B cell (primary cell): ENCODE measurements around the gene TUBA3C. TPM values are rescaled to one million over a fixed set of nuclear protein-coding genes. Genes with fewer than 3 reads are reported as not detected.

Source experiments
- ATAC-seq: fragments of 200-7000 bp; cut with Tn5 transposase; one replicate; pipeline ENCODE4 v1.10.0; 2021; ENCODE audit warnings: low read depth, mild to moderate bottlenecking, moderate number of reproducible peaks, moderate library complexity
- CTCF ChIA-PET: fragments of 350-600 bp; sonication (Branson Sonifier 250); formaldehyde crosslinking; loops from one replicate; lab custom pipeline; 2021; ENCODE audit warnings: antibody characterized with exemption, inconsistent platforms; lab: Charles Lee
- POLR2A ChIA-PET: fragments of 350-600 bp; sonication (Branson Sonifier 250); formaldehyde crosslinking; loops from one replicate; lab custom pipeline; 2021; ENCODE audit warnings: antibody characterized with exemption; lab: Charles Lee
- DNase-seq: peaks from one replicate; pipeline ENCODE4 v3.0.0; 2013
- H2AFZ ChIP-seq: 2 replicates; pipeline ENCODE4 v1.6.1; 2012; ENCODE audit warnings: mild to moderate bottlenecking, low read depth, low read length; ENCODE audit not compliant: insufficient read depth, poor library complexity, severe bottlenecking
- H3K27ac ChIP-seq, 2 donors: 1 replicate in 1 of 2; 2 replicates in 1 of 2; pipeline ENCODE4 v1.5.1; 2012 to 2013; ENCODE audit warnings: low read length in 2 of 2, mild to moderate bottlenecking in 2 of 2, moderate library complexity in 1 of 2
- H3K27me3 ChIP-seq, 4 experiments: fragments of 200-600 bp in 1 of 4; sonication (generic) in 1 of 4; replicated peaks in 1 of 4; 1 replicate in 2 of 4; 2 replicates in 2 of 4; pipeline versions ENCODE4 v1.6.1 to v1.7.0; 2013 to 2016; ENCODE audit warnings: low read length in 3 of 4, mild to moderate bottlenecking in 2 of 4, mixed read lengths in 1 of 4, moderate library complexity in 1 of 4; ENCODE audit not compliant: insufficient read depth in 4 of 4, control insufficient read depth in 3 of 4; ENCODE audit errors: control extremely low read depth in 1 of 4
- H3K36me3 ChIP-seq, 2 experiments: replicated peaks in 1 of 2; 1 replicate in 1 of 2; 2 replicates in 1 of 2; pipeline versions ENCODE4 v1.6.1 to v1.7.1; 2013; ENCODE audit warnings: low read length in 1 of 2; ENCODE audit not compliant: insufficient read depth in 2 of 2, control insufficient read depth in 1 of 2; ENCODE audit errors: control extremely low read depth in 1 of 2, extremely low read depth in 1 of 2
- H3K4me1 ChIP-seq, 2 donors: fragments of 200-600 bp in 1 of 2; sonication (generic) in 1 of 2; 1 replicate in 1 of 2; 2 replicates in 1 of 2; pipeline versions ENCODE4 v1.5.1 to v1.6.1; 2013 to 2017; ENCODE audit warnings: low read length in 2 of 2; ENCODE audit not compliant: control insufficient read depth in 2 of 2, insufficient read depth in 2 of 2
- H3K4me2 ChIP-seq: replicated peaks from 2 replicates; pipeline ENCODE3; 2012; ENCODE audit warnings: mild to moderate bottlenecking, low read depth, low read length; ENCODE audit not compliant: poor library complexity, severe bottlenecking
- H3K4me3 ChIP-seq, 5 experiments: fragments of 200-600 bp in 1 of 5; sonication (generic) in 1 of 5; 1 replicate in 3 of 5; 2 replicates in 2 of 5; pipeline versions ENCODE4 v1.5.1 to v1.7.0; 2011 to 2016; ENCODE audit warnings: low read length in 4 of 5, mild to moderate bottlenecking in 4 of 5, low read depth in 2 of 5, control low read depth in 1 of 5, moderate library complexity in 1 of 5; ENCODE audit not compliant: insufficient read depth in 1 of 5; ENCODE audit errors: control extremely low read depth in 1 of 5, extremely low read depth in 1 of 5
- H3K79me2 ChIP-seq: fragments of 200-600 bp; sonication (generic); one replicate; pipeline ENCODE4 v1.6.0; 2016; ENCODE audit warnings: low read length; ENCODE audit not compliant: control insufficient read depth, insufficient read depth
- H3K9ac ChIP-seq: fragments of 200-600 bp; sonication (generic); 2 replicates; pipeline ENCODE4 v1.6.1; 2017; ENCODE audit warnings: mild to moderate bottlenecking, low read length, moderate library complexity
- H3K9me3 ChIP-seq, 3 donors: one replicate each; pipeline versions ENCODE4 v1.6.1 to v1.7.1; 2013; ENCODE audit warnings: low read length in 2 of 3; ENCODE audit not compliant: control insufficient read depth in 2 of 3, insufficient read depth in 1 of 3; ENCODE audit errors: control extremely low read depth in 1 of 3
- H4K20me1 ChIP-seq: 2 replicates; pipeline ENCODE4 v1.6.0; 2012; ENCODE audit warnings: mild to moderate bottlenecking, low read length; ENCODE audit not compliant: insufficient read depth, control insufficient read depth, poor library complexity, severe bottlenecking
- H3K27ac Mint-ChIP-seq: one replicate; pipeline ENCODE4 v1.8.0; 2021; ENCODE audit warnings: mixed read lengths
- H3K27me3 Mint-ChIP-seq: one replicate; pipeline ENCODE4 v1.8.0; 2021; ENCODE audit warnings: mixed read lengths
- H3K4me1 Mint-ChIP-seq: one replicate; pipeline ENCODE4 v1.8.0; 2021; ENCODE audit warnings: mixed read lengths
- H3K4me3 Mint-ChIP-seq: one replicate; pipeline ENCODE4 v1.8.0; 2021; ENCODE audit warnings: mixed read lengths
- H3K9me3 Mint-ChIP-seq: one replicate; pipeline ENCODE4 v1.8.0; 2022; ENCODE audit warnings: mixed read lengths; ENCODE audit not compliant: insufficient read depth
- EZH2 ChIP-seq: IDR thresholded peaks from 2 replicates; pipeline ENCODE4 v1.6.1; 2012; ENCODE audit warnings: borderline replicate concordance, low read depth, mild to moderate bottlenecking, moderate library complexity, low read length; ENCODE audit not compliant: insufficient read depth, poor library complexity, severe bottlenecking
- intact Hi-C: fragments of 100-400 bp; cut with micrococcal nuclease; formaldehyde crosslinking; loops from one replicate; pipeline ENCODE4 v1.10.0; 2022
- polyA plus RNA-seq: library from polyadenylated mRNA; depleted of rRNA; stranded (reverse); fragments of >200 nt; gene quantifications from 2 replicates; pipeline ENCODE4 v1.2.3, GENCODE V29; 2012
- small RNA-seq: library from RNA; depleted of rRNA; stranded (forward); fragments of <200 nt; gene quantifications from one replicate; pipeline ENCODE3, GENCODE V24; 2012; ENCODE audit warnings: low replicate concordance, low read depth; ENCODE audit not compliant: insufficient read length
- total RNA-seq, 2 donors: library from RNA; stranded (reverse); fragments of 120-200 nt in 1 of 2; gene quantifications; 1 replicate in 1 of 2; 2 replicates in 1 of 2; pipeline versions ENCODE4 v1.2.3 to v1.2.4, GENCODE V29; 2013 to 2022

TUBA3C gene
- total and polyA plus RNA-seq, 2 donors (not counting 1 experiment from before 2014, with no cell fraction given), result not detected

GRCh38 chr13:19148561-19148960, 33.1 kb downstream of the TUBA3C start:
- no peak for ATAC-seq

More at GRCh38 chr13:19148561-19148960, 33.1 kb downstream of the TUBA3C start:
- Histone ChIP-seq H3K4me1 (no peaks in the 10 kb centered on the region), H3K4me2 (no peak overlapping the region), H3K79me2 (no peaks in the 10 kb centered on the region), H3K9me3 (peaks cover 0 to 37% (median 2%) of the 10 kb centered on the region in 3 donors), H3K9ac (no peak overlapping the region), H3K27ac (no peak overlapping the region), H3K27me3 (no peaks in the 10 kb centered on the region), H3K36me3 (no peaks in the 10 kb centered on the region), H4K20me1 (no peaks in the 10 kb centered on the region), H2AFZ (no peak overlapping the region), H3K4me3 (no peak overlapping the region)
- no peaks in the 10 kb centered on the region for H3K27me3 Mint-ChIP-seq
- H3K27ac Mint-ChIP-seq, result no peak overlapping the region
- CTCF ChIA-PET, result no interaction called here
- intact Hi-C loops, result no loop called here
- no peak for TF ChIP-seq EZH2
- H3K4me1 Mint-ChIP-seq, result no peaks in the 10 kb centered on the region
- peaks cover 15% of the 10 kb centered on the region for H3K9me3 Mint-ChIP-seq
- H3K4me3 Mint-ChIP-seq, result no peak overlapping the region
- POLR2A ChIA-PET, result no interaction called here
- DNase-seq, result no peak

Small RNA genes lying within 50 kb of the gene (small RNA-seq; reads per million reads assigned to genes)
- gene AL139327.4, result not detected
